GM18858 (cell line): ENCODE results near the gene ARID1B.

Experiments
- ATAC-seq: cut with Tn5 transposase; IDR thresholded peaks from one replicate; pipeline ENCODE4 v1.9.1; 2021; ENCODE audit not compliant: unreplicated experiment

ARID1B gene

DNA sequence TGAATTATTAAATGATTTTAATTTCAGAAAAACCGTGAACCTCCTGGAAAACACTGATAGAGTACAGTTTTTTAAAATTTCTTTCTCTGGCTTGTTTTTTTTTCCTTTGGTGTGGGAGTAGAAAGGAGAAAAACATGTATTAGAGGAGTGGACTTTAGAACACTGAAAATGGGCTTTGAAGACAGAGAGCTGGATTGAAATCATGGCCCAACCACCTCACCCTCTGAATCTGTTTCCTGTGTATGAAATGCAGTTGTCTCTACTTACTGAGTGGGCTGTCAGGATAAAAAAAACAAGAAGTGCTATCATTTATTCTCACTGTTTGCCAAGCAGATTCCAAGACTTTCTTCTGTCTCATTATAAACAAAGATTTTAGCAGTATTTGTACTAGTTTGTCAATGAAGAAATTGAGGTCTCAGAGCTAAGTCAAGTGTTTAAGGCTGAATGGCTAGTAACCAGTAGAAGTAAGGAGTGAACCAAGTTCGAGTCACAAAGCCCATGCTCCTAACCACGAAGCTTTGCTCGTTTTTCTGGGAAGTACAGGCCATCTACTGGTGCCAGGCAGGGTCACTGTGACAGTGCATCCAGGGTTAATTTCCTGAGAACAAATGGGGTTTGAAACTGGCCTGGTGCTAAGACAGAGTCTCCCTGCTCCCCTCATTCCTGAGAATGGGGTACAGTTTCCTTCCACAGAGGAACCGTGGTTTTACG is 289.8 kb downstream of the ARID1B start:
- no peak for ATAC-seq

- ATAC-seq = no peak
These were observed 290.3 kb downstream of the ARID1B start for GRCh38 chr6:157067507-157067906.

DNA sequence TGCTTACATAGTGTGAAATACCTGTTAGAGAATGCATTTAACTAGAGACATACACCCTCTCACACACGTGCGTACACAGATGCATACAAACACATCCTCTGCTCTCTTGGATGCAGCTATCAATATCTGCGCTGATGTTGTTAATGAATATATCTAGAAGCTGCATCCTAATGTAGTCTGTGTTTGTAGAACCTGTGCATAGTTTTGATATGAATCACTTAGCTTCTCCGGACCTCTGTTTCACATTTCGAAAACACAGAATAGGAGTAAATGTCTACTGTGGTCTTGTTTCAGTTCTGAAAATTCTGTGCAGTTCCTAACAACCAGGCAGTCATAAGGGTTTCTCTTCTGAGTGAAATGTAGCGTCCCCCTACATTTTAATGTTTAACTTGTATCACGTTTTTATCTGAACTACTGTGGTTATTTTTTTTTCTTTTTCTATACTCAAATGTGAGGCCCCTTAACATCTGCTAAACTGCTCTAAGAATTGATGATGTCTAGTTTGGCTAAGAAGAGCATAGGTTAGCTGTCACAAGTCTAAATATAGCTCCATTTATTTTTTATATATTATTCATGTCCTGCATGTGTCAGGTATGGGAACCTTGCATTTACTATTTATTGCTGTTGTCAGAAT is 291.6 kb downstream of the ARID1B start:
- peak; percentile 95 for ATAC-seq

DNA sequence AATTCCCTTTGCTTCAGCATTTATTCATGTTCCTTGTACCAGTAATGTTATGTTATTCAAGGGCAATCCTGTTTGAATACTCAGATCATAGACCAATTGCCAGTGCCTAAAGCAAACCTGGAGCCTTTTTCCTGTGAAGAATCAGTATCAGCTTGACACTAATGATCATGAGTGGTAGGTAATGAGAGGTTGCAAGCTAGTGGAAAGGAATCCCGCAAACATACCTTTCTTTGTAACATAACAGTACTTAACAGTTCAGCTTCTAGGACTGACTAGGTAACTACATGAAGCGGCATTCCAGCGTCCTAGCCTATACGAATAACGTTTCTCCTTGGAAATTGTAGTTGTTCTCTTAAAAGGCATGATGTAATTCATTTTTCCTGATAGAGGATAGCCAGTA is 292.4 kb downstream of the ARID1B start:
- no peak for ATAC-seq

DNA sequence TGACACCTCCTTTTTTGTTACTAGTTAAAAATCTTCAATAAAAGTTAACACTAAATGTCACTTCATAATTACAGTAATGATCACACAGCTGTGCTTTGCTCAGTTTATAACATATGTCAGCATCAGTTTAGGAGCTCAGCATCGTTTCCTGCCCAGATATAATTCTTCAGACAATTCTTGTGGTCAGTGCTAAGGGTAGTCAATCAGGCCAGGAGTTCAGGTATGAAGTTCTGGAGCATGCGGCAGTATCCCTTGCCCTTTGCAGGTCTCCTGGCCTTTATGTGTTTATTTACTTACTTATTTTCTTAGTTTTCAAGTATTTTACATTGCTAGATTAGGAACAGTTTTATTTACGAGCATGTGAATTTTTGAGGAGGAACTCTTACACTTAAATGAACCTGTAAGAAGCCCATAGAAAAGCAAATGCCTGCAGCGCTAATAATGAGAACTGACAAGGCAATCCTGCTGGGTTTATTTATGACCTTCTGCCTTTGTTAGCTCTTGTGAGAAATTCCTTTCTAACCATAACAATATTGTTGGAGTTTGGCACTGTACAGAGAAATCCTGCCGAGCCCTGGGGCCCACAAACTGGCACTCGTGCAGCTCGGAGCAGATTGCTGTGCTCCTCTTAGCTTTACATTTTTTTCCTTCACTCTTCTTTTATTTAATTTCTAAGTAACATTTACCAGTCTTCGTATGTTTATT is 293.4 kb downstream of the ARID1B start:
- no peak for ATAC-seq

DNA sequence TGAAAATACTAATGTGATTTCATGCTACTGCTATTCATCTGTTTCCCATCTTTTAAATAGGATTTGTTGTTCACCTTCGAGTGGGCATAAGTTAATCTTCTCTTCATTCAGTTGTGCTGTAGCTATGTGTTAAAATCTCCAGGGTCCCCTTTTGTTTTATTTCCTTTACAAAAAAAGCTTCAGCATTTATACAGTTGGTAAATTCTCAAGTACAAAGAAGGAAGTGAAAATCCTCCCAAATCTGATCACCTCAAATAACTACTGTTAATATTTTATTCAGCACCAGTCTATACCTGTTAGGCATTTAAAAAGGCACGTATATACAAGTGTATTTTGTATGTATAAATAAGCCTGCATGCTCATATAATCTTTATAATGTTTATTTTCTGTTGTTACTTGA is 294.9 kb downstream of the ARID1B start:
- ATAC-seq = no peak

DNA sequence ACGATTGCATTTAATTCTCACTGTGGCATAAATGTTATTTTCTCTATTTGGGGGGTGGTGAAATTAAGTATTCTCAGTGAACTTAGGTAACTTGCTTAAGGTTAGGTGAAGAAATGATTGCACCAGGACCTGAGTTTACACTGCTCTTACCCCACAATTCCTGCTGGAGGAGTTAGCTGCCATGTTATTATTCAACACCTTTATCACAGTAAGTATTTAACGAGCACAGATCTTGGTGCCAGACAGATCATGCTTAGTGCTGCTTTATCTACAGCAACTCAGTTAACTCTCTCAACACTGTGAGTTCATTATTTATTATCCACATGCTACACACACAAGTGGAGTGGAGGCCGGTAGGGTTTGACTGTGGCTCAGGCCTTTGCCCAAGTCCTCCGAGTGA is 296.4 kb downstream of the ARID1B start:
- no peak for ATAC-seq

DNA sequence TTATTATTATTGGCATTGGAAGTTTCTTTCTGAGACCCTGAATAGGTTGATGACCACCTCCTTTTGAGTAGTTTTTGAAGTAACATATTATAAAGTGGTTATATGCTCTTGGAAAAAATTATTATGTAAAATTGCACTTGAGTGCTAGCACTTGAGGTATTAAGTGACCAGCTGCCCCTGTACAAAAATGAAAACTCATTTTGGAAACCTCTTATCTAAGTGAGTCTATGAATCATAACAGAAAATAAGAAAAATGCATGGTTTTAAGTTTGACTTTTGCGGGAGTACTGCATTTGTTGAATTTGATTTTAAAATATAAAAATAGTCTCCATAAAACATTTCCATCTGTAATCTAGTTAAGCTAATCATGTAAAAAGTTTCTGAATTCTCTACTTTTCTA is 297.8 kb downstream of the ARID1B start:
- no peak for ATAC-seq

- ATAC-seq = peak; percentile 86
These were observed 298.6 kb downstream of the ARID1B start for GRCh38 chr6:157075549-157076450.

DNA sequence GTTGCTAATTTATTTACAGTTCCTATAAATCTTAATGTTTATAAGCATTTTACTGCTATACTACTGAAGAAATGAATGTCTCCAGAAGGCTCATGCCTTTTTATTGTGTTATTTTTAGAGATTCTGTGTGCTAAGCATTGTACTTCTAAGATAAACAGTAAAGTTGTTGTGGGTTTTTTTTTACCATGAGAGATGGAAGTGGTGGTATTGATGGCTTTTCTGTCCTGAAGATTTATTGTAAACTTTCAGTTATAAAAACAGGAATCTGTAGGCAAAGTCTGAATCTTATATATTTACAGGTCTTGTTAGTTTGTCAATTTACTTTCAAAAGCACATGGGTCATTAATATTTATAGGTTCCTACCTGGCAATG is 299.3 kb downstream of the ARID1B start:
- no peak for ATAC-seq

DNA sequence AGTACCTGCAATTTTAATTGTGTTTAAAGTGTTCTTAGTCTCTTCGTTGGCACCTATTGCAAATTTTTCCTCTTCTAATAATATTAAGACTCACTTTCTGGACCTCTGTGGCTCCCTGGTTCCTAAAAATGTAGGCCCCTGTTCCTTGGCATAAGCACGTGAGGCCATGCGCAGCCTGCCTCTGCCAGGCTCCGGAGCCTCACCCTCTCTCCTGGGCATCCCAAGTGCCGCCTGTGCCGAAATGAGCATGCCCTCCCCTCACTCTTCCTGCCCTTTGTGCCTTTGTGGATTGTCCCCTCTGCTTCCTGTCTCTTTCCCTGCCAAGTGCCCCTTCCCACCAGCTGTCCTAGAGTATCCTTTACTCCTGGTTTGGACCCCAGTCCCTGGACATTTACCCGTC is 300.1 kb downstream of the ARID1B start:
- no peak for ATAC-seq

DNA sequence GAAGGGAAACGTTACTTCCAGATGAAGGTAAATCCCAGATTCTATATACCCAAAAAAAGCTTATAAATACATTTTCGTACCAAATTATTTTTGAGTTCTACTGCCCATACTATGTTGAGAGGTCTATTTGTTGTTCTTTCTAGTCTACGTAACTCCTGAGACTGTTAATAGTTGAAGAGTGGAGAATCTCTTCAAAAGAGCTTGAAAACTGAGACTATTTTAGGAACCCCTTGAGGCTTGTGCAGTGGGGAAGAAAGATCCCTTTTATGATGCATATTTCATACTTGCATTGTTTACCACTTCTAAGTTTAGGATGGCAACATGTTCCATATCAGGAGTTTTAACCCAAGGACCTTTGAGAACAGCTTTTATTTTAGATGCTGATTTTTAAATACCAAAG is 301.1 kb downstream of the ARID1B start:
- ATAC-seq = no peak

- no peak for ATAC-seq
These were observed 302.1 kb downstream of the ARID1B start for GRCh38 chr6:157079277-157079676.

DNA sequence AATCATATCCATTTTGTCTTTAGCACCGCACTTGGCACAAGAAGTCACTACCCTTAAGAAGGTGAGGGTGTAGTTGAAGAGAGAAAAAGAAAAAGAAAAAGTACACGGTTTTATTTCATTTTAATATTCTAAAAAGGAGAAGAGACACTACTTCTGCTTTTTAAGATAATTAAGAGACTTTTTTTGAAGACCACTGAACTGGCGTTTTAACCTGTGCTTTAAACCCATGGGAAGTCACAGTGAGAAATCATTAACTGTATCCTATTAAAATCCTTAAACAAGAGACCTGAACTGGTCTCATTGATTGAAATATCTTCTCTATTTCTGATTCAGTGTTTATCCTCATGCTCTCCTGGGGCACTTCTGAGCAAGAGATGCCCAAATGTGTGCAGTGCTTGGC is 302.6 kb downstream of the ARID1B start:
- no peak for ATAC-seq

GRCh38 chr6:157080986-157081391 is 303.8 kb downstream of the ARID1B start:
- no peak for ATAC-seq

DNA sequence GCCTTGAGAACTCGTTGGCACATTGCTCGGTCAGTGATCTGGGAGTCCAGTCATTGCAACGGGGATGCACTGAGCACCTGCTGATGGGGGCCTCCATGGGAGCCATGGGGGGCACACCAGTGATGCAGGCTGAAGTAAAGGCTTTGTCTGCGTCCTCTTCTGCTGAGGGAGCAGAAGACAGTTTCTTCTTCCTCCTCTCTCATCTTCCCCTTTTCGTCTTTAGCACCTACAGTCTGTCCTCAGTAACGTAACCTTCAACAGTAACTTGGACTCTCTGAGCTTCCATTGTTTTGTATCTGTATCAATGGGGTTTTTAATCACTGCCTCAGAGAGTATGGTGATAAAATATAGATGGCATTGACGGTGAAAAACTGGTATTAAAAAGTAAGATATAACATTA is 306.2 kb downstream of the ARID1B start:
- ATAC-seq = no peak

- ATAC-seq = no peak
These were observed 309.5 kb downstream of the ARID1B start for GRCh38 chr6:157086632-157087031.

DNA sequence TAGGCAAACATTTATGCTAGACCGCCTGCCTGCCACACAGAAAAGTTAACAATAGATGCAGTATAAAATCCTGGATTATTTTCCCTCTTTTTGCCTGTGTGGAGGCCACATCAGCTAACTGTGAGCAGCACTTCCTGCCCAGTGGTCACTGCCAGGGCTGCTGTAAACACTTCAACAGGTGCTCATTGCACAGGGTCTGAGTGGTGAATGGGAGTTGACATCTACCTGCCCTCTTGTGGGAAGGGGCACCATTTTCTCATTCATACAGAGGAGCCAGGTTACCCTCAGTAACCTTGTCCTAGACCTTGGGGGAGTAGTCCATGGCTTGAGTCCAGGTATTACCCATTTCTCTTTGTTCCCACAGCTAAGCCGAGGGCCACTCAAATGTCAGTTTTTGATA is 310.8 kb downstream of the ARID1B start:
- no peak for ATAC-seq

- ATAC-seq = no peak
These were observed 311.7 kb downstream of the ARID1B start for GRCh38 chr6:157088841-157089240.

- ATAC-seq = no peak
These were observed 312.1 kb downstream of the ARID1B start for GRCh38 chr6:157089258-157089657.

DNA sequence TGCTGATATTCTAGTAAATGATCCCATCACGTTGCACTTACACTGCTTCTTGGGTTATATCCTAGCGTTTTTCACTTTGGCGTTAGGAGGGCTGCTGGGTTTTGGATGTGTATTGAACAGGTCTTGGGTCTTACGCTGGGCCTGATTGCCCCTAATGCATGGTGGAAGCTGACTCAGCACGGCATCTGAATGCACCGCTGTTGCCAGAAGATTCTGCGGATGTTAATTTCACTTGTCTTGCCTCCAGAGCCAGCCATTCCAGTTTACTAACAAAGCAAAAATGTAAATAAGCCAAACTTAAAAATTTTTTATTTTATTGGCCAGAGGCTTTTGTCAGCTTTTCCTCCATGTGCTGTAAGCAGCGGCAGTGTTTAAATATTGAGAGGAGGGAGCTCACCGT is 312.7 kb downstream of the ARID1B start:
- ATAC-seq = no peak
